Stomach (tissue), 4 donors: Measurements from ENCODE around the gene GRSF1.

Experiments used
- CTCF ChIP-seq, 7 experiments: fragments of 450-650 bp in 4 of 7; fragments of 200-600 bp in 3 of 7; sonication (generic) in 3 of 7; IDR thresholded peaks; one replicate each; pipeline ENCODE4 v1.5.1; 2016 to 2019; ENCODE audit warnings: antibody characterized with exemption in 7 of 7, control low read depth in 2 of 7, mild to moderate bottlenecking in 1 of 7
- POLR2A ChIP-seq, 4 donors: fragments of 450-650 bp; IDR thresholded peaks; one replicate each; pipeline ENCODE4 v1.6.1; 2016; ENCODE audit warnings: antibody characterized with exemption in 4 of 4, control low read depth in 2 of 4, mild to moderate bottlenecking in 1 of 4, moderate library complexity in 1 of 4
- POLR2AphosphoS5 ChIP-seq, 3 donors: sonication (generic); formaldehyde crosslinking; IDR thresholded peaks; one replicate each; pipeline ENCODE4 v1.6.1; 2016; ENCODE audit warnings: antibody characterized with exemption in 3 of 3

GRCh38 chr4:70841951-70842350 lies 2.3 kb upstream of the GRSF1 start:
- TF ChIP-seq CTCF (IDR thresholded peaks at IDR 0.05) (no peak), POLR2AphosphoS5 (IDR thresholded peaks at IDR 0.05) (no peak), POLR2A (IDR thresholded peaks at IDR 0.05) (no peak)
